Ovary (tissue), 3 donors: ENCODE data around the gene STX8.

Experiments
- CTCF ChIP-seq, 3 donors: fragments of 450-650 bp in 2 of 3; fragments of 200-600 bp in 1 of 3; IDR thresholded peaks; one replicate each; pipeline versions ENCODE4 v1.5.1 to v1.8.0; 2016 to 2022; ENCODE audit warnings: antibody characterized with exemption in 3 of 3, mild to moderate bottlenecking in 1 of 3
- POLR2A ChIP-seq: fragments of 450-650 bp; IDR thresholded peaks from one replicate; pipeline ENCODE4 v1.6.1; 2017; ENCODE audit warnings: antibody characterized with exemption, mild to moderate bottlenecking, moderate library complexity
- donor health status: DM: no; HTN: no; CAD: no.

- TF ChIP-seq POLR2A (no peak), CTCF (IDR thresholded peaks at IDR 0.05) (no peak)
These were observed 151.5 kb downstream of the STX8 start for GRCh38 chr17:9424071-9424640.
